Osteocyte (in vitro differentiated cells): ENCODE measurements around the gene MMP20. TPM values are rescaled to one million over a fixed set of nuclear protein-coding genes. Genes with fewer than 3 reads are reported as not detected.

Experiments
- DNase-seq: peaks from one replicate; pipeline ENCODE4 v3.0.0; 2021; ENCODE audit warnings: mixed read lengths; ENCODE audit not compliant: unreplicated experiment; ENCODE audit errors: extremely low spot score
- H3K27ac Mint-ChIP-seq: one replicate; pipeline ENCODE4 v1.8.0; 2021; ENCODE audit warnings: mild to moderate bottlenecking, mixed read lengths; ENCODE audit not compliant: unreplicated experiment
- H3K27me3 Mint-ChIP-seq: one replicate; pipeline ENCODE4 v1.8.0; 2021; ENCODE audit warnings: mixed read lengths; ENCODE audit not compliant: unreplicated experiment
- H3K36me3 Mint-ChIP-seq: one replicate; pipeline ENCODE4 v1.8.0; 2021; ENCODE audit warnings: mixed read lengths; ENCODE audit not compliant: unreplicated experiment
- H3K4me1 Mint-ChIP-seq: one replicate; pipeline ENCODE4 v1.8.0; 2021; ENCODE audit warnings: mixed read lengths; ENCODE audit not compliant: unreplicated experiment
- H3K4me3 Mint-ChIP-seq: one replicate; pipeline ENCODE4 v1.8.0; 2021; ENCODE audit warnings: mild to moderate bottlenecking, moderate library complexity, mixed read lengths; ENCODE audit not compliant: unreplicated experiment
- H3K9me3 Mint-ChIP-seq: one replicate; pipeline ENCODE4 v1.8.0; 2021; ENCODE audit warnings: mixed read lengths; ENCODE audit not compliant: unreplicated experiment
- CTCF ChIP-seq: fragments of 200-600 bp; sonication (generic); IDR thresholded peaks from 2 replicates; pipeline ENCODE4 v1.5.0; 2021; ENCODE audit warnings: antibody characterized with exemption, mild to moderate bottlenecking, moderate library complexity
- total RNA-seq: library from RNA; stranded (reverse); gene quantifications from 2 replicates; pipeline ENCODE4 v1.2.1, GENCODE V29; 2021

Gene MMP20
- total RNA-seq, 1 donor from 2014 or later, result not detected

- Mint-ChIP-seq H3K27me3 (peaks cover 7% of the 10 kb centered on the region), H3K4me3 (no peak overlapping the region), H3K36me3 (no peaks in the 10 kb centered on the region), H3K4me1 (no peaks in the 10 kb centered on the region), H3K27ac (no peak overlapping the region), H3K9me3 (no peaks in the 10 kb centered on the region)
- no peak for TF ChIP-seq CTCF
- no peak for DNase-seq
Measured at GRCh38 chr11:102576350-102576749, 48.8 kb downstream of the MMP20 start.

- Mint-ChIP-seq H3K4me1 (no peaks in the 10 kb centered on the region), H3K27me3 (peaks cover 7% of the 10 kb centered on the region), H3K36me3 (no peaks in the 10 kb centered on the region), H3K27ac (no peak overlapping the region), H3K4me3 (no peak overlapping the region), H3K9me3 (no peaks in the 10 kb centered on the region)
- TF ChIP-seq CTCF, result no peak
- no peak for DNase-seq
Measured at GRCh38 chr11:102575012-102575411, 50.1 kb downstream of the MMP20 start.

- Mint-ChIP-seq H3K4me3 (no peak overlapping the region), H3K9me3 (no peaks in the 10 kb centered on the region), H3K27me3 (peaks cover 7% of the 10 kb centered on the region), H3K36me3 (peaks cover 1% of the 10 kb centered on the region), H3K4me1 (no peaks in the 10 kb centered on the region), H3K27ac (no peak overlapping the region)
- no peak for TF ChIP-seq CTCF
- no peak for DNase-seq
Measured at GRCh38 chr11:102573851-102574250, 51.3 kb downstream of the MMP20 start.

- Mint-ChIP-seq H3K4me3 (no peak overlapping the region), H3K36me3 (peaks cover 1% of the 10 kb centered on the region), H3K27me3 (peaks cover 7% of the 10 kb centered on the region), H3K9me3 (no peaks in the 10 kb centered on the region), H3K27ac (no peak overlapping the region), H3K4me1 (no peaks in the 10 kb centered on the region)
- DNase-seq, result no peak
- no peak for TF ChIP-seq CTCF
Measured at GRCh38 chr11:102572554-102573220, 52.4 kb downstream of the MMP20 start.

GRCh38 chr11:102568851-102569250, 56.3 kb downstream of the MMP20 start:
- no peaks in the 10 kb centered on the region for H3K4me1 Mint-ChIP-seq
- TF ChIP-seq CTCF, result no peak
- H3K4me3 Mint-ChIP-seq, result no peak overlapping the region
- no peak for DNase-seq
- peaks cover 5% of the 10 kb centered on the region for H3K27me3 Mint-ChIP-seq
- H3K9me3 Mint-ChIP-seq, result peaks cover 7% of the 10 kb centered on the region
- H3K36me3 Mint-ChIP-seq, result peaks cover 1% of the 10 kb centered on the region
- no peak overlapping the region for H3K27ac Mint-ChIP-seq
